ENCODE measurements around the gene CALML3.
"Not testable (repeated sequence)": the region's sequence is repeated elsewhere in the genome, so short reads cannot be mapped to it uniquely, and the experiment has no call there.

CALML3 gene

DNA sequence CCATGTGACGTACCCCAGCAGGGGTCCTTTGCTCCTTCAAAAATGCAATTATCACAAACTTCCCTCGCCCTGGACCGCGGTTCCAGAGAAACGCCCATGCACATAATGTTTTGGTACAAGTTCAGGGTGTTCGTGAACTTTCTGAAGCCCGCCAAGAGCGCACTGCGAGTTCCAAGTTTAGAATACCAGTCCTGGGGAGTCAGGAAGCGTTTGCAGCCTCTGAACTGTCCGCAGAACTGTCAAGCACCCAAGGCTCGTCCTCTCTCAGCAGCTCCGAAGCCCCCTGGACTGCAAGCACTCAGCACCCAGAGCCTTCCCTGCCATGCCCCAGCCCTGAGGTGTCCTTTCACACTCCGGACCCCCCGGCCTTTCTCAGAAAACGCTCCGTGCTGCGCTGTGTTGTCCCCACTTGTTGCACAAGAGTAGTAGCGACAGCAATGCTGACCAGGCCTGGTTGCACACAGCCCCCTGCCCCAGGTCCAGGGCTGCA is 30.3 kb downstream of the CALML3 start:
- H3K4me1 ChIP-seq (ENCODE audit: control insufficient read depth, insufficient read depth, low read length), result peaks cover 6% of the 10 kb centered on the region
- H3K36me3 ChIP-seq (ENCODE audit: control insufficient read depth, insufficient read depth, low read length), result no peaks in the 10 kb centered on the region
- H3K9me3 ChIP-seq (ENCODE audit: control insufficient read depth, insufficient read depth, low read length), result no peaks in the 10 kb centered on the region
- H3K27ac ChIP-seq (ENCODE audit: low read depth, low read length), result no peak overlapping the region
- H3K9ac ChIP-seq (ENCODE audit: low read depth, low read length), result no peak overlapping the region
- no peak overlapping the region for H3K4me3 ChIP-seq (ENCODE audit: low read depth, low read length)
- H3K27me3 ChIP-seq (ENCODE audit: control insufficient read depth, insufficient read depth, low read length), result no peaks in the 10 kb centered on the region

DNA sequence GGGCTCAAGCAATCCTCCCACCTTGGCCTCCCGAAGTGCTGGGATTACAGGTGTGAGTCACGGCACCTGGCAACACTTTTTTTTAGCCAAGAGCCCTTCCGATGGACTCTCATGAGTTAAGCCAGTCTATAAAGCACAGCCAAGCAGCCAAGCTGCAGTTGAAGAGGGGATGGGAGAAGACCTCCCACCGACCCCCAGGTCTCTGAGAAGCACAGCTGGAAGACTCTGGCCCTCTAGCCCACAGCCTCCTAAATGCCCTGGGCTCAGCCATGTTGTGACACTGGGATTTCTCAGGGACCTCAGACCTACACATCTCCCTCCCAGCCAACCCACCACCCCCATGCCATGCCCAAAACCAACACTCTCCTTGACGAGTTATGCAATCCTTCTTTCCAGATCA is 31.1 kb downstream of the CALML3 start:
- H3K27ac ChIP-seq (ENCODE audit: low read depth, low read length), result no peak overlapping the region
- no peaks in the 10 kb centered on the region for H3K36me3 ChIP-seq (ENCODE audit: control insufficient read depth, insufficient read depth, low read length)
- H3K9ac ChIP-seq (ENCODE audit: low read depth, low read length), result no peak overlapping the region
- peaks cover 11% of the 10 kb centered on the region for H3K4me1 ChIP-seq (ENCODE audit: control insufficient read depth, insufficient read depth, low read length)
- H3K9me3 ChIP-seq (ENCODE audit: control insufficient read depth, insufficient read depth, low read length), result no peaks in the 10 kb centered on the region
- no peaks in the 10 kb centered on the region for H3K27me3 ChIP-seq (ENCODE audit: control insufficient read depth, insufficient read depth, low read length)
- H3K4me3 ChIP-seq (ENCODE audit: low read depth, low read length), result no peak overlapping the region

- Histone ChIP-seq H3K9ac (ENCODE audit: low read depth, low read length) (no peak overlapping the region), H3K9me3 (ENCODE audit: control insufficient read depth, insufficient read depth, low read length) (no peaks in the 10 kb centered on the region), H3K4me1 (ENCODE audit: control insufficient read depth, insufficient read depth, low read length) (peaks cover 11% of the 10 kb centered on the region), H3K27ac (ENCODE audit: low read depth, low read length) (no peak overlapping the region), H3K36me3 (ENCODE audit: control insufficient read depth, insufficient read depth, low read length) (no peaks in the 10 kb centered on the region), H3K27me3 (ENCODE audit: control insufficient read depth, insufficient read depth, low read length) (no peaks in the 10 kb centered on the region), H3K4me3 (ENCODE audit: low read depth, low read length) (no peak overlapping the region)
These were observed 31.8 kb downstream of the CALML3 start for GRCh38 chr10:5556576-5556975.

- no peak overlapping the region for H3K9ac ChIP-seq (ENCODE audit: low read depth, low read length)
- no peak overlapping the region for H3K27ac ChIP-seq (ENCODE audit: low read depth, low read length)
- peaks cover 11% of the 10 kb centered on the region for H3K4me1 ChIP-seq (ENCODE audit: control insufficient read depth, insufficient read depth, low read length)
- H3K4me3 ChIP-seq (ENCODE audit: low read depth, low read length), result no peak overlapping the region
- no peaks in the 10 kb centered on the region for H3K27me3 ChIP-seq (ENCODE audit: control insufficient read depth, insufficient read depth, low read length)
- H3K9me3 ChIP-seq (ENCODE audit: control insufficient read depth, insufficient read depth, low read length), result no peaks in the 10 kb centered on the region
- H3K36me3 ChIP-seq (ENCODE audit: control insufficient read depth, insufficient read depth, low read length), result no peaks in the 10 kb centered on the region
These were observed 32.4 kb downstream of the CALML3 start for GRCh38 chr10:5557040-5557721.

DNA sequence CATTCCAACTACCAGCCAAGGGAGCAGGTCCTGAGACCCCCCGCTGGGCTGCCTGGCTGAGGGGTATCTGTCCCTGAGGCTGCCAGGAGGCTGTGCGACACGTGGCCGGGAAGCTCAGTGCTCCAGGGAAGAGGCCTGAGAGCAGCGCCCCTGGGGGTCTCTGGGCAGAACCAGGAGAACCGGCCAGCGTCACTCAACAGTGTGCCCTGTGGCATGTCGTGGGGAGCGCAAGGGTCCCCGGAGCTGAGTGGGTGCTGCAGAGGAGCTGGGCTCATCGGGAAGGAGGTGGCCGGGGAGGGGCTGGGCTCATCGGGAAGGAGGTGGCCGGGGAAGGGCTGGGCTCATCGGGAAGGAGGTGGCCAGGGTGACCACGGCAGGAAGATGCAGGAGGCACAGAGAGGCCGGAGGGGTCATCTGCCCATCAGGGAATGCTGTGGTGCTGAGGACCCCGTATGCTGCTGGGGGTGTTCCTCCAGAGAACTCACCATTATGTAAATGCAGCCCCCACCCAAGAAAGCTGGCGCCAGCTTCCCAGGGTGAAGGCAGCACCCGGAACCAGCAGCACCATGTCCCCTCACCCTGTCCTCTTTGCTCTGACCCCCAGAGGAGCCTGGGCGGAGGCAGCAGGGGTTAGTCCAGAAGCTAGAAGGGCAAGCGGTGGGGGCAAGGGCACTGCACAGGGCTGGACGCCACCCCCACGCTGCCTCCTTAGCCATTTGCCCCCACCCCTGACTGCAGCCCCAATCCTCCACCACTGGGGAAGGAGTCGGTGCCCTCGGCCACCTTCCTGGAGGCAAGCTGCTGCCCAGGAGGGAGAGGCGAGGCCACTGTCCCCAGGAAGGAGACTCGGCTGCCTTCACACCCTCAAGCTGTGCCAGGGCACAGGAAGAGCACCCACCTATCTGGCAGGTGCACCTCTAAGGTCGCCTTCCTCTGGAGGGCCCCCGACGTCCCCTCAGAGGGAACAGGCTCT is 33.3 kb downstream of the CALML3 start:
- H3K4me3 ChIP-seq (ENCODE audit: low read depth, low read length), result no peak overlapping the region

DNA sequence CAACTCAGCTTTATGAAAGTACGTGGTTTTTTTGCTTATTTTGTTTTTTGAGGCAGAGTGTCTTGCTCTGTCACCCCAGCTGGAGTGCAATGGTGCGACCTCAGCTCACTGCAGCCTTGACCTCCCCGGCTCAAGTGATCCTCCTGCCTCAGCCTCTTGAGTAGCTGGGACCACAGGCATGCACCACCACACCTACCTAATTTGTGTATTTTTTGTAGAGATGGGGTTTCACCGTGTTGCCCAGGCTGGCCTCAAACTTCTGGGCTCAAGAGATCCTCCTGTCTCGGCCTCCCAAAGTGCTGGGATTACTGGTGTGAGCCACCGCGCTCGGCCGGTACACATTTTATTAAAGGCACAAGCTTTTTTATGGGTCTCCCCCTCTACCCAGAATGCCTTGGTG is 34.3 kb downstream of the CALML3 start:
- not testable (repeated sequence) for H3K9me3 ChIP-seq (ENCODE audit: control insufficient read depth, insufficient read depth, low read length); H3K9ac ChIP-seq (ENCODE audit: low read depth, low read length); H3K36me3 ChIP-seq (ENCODE audit: control insufficient read depth, insufficient read depth, low read length); H3K27me3 ChIP-seq (ENCODE audit: control insufficient read depth, insufficient read depth, low read length); H3K27ac ChIP-seq (ENCODE audit: low read depth, low read length); H3K4me3 ChIP-seq (ENCODE audit: low read depth, low read length)
- peaks cover 11% of the 10 kb centered on the region for H3K4me1 ChIP-seq (ENCODE audit: control insufficient read depth, insufficient read depth, low read length)

More for the DNA sequence above, 33.3 kb downstream of the CALML3 start:
- Histone ChIP-seq H3K27me3 (ENCODE audit: control insufficient read depth, insufficient read depth, low read length) (no peaks in the 10 kb centered on the region), H3K36me3 (ENCODE audit: control insufficient read depth, insufficient read depth, low read length) (no peaks in the 10 kb centered on the region), H3K4me1 (ENCODE audit: control insufficient read depth, insufficient read depth, low read length) (peaks cover 11% of the 10 kb centered on the region), H3K27ac (ENCODE audit: low read depth, low read length) (no peak overlapping the region), H3K9ac (ENCODE audit: low read depth, low read length) (no peak overlapping the region), H3K9me3 (ENCODE audit: control insufficient read depth, insufficient read depth, low read length) (no peaks in the 10 kb centered on the region)

DNA sequence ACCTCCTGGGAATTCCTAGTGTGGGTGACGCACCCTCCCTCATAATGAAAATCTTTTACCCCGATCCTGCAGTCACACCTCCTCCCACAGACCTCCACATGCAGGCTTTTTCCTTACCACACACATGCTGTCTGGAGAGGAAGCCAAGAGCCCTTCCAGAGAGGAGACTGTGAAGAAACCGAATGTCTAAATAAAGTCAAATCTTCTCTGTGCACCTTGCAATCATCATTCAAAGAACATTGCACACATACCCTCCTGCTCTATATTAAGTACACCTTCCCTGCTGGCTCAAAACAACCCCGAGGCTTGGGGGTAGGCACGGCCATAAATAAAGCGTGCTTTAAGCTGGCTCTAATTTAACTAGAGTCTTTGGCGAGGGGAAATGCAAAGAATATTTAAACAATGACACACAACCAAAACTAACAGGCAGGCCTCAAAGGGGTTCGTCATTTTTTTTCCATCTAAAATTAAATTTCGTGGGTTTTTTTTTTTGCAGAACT is 34.9 kb downstream of the CALML3 start:
- Histone ChIP-seq H3K27ac (ENCODE audit: low read depth, low read length) (no peak overlapping the region), H3K4me3 (ENCODE audit: low read depth, low read length) (no peak overlapping the region)

DNA sequence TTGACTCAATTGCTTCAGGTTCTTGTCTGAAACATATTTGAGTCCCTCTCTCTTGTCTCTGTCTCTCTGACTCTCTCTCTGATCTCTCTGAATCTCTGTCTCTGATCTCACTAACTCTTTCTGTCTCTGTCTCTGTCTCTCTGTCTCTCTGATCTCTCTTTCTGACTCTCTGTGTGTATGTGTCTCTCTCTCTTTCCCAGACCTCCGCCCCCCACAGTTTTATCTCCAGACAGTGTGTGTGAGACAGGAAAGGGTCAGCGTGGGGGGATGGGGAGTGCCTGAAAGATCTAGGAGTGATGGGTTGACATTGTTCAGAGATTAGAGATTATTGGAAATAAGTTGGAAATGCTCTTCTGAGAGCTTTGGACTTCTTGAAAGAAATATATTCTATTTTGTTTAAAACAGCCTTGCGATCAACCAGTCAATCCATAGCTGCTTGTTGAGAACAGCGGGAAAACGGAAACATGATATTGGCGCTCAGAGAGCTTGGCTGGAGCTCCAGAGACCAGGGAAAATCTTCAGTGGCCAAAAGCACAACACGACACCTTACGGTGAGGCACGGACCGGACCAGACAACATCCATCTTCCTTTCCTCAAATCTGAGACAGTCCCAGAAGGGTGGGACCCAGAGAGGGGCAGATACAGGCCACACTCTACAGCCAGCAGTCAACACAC is 35.5 kb downstream of the CALML3 start:
- H3K9ac ChIP-seq (ENCODE audit: low read depth, low read length), result no peak overlapping the region
- no peak overlapping the region for H3K4me3 ChIP-seq (ENCODE audit: low read depth, low read length)
- no peaks in the 10 kb centered on the region for H3K9me3 ChIP-seq (ENCODE audit: control insufficient read depth, insufficient read depth, low read length)
- H3K27me3 ChIP-seq (ENCODE audit: control insufficient read depth, insufficient read depth, low read length), result no peaks in the 10 kb centered on the region
- H3K4me1 ChIP-seq (ENCODE audit: control insufficient read depth, insufficient read depth, low read length), result peaks cover 11% of the 10 kb centered on the region
- no peaks in the 10 kb centered on the region for H3K36me3 ChIP-seq (ENCODE audit: control insufficient read depth, insufficient read depth, low read length)
- H3K27ac ChIP-seq (ENCODE audit: low read depth, low read length), result no peak overlapping the region

More for the DNA sequence above, 34.9 kb downstream of the CALML3 start:
- H3K36me3 ChIP-seq (ENCODE audit: control insufficient read depth, insufficient read depth, low read length), result no peaks in the 10 kb centered on the region
- no peak overlapping the region for H3K9ac ChIP-seq (ENCODE audit: low read depth, low read length)
- H3K27me3 ChIP-seq (ENCODE audit: control insufficient read depth, insufficient read depth, low read length), result no peaks in the 10 kb centered on the region
- no peaks in the 10 kb centered on the region for H3K9me3 ChIP-seq (ENCODE audit: control insufficient read depth, insufficient read depth, low read length)
- peaks cover 11% of the 10 kb centered on the region for H3K4me1 ChIP-seq (ENCODE audit: control insufficient read depth, insufficient read depth, low read length)

GRCh38 chr10:5560817-5561703 is 36.3 kb downstream of the CALML3 start:
- Histone ChIP-seq H3K27me3 (ENCODE audit: control insufficient read depth, insufficient read depth, low read length) (no peaks in the 10 kb centered on the region), H3K9ac (ENCODE audit: low read depth, low read length) (no peak overlapping the region), H3K27ac (ENCODE audit: low read depth, low read length) (no peak overlapping the region)

More at GRCh38 chr10:5560817-5561703, 36.3 kb downstream of the CALML3 start:
- Histone ChIP-seq H3K4me1 (ENCODE audit: control insufficient read depth, insufficient read depth, low read length) (peaks cover 11% of the 10 kb centered on the region), H3K4me3 (ENCODE audit: low read depth, low read length) (no peak overlapping the region), H3K9me3 (ENCODE audit: control insufficient read depth, insufficient read depth, low read length) (no peaks in the 10 kb centered on the region), H3K36me3 (ENCODE audit: control insufficient read depth, insufficient read depth, low read length) (no peaks in the 10 kb centered on the region)
